ENCODE data around the gene SLC43A2.

SLC43A2 gene

GRCh38 chr17:1560858-1561355 is 67.7 kb downstream of the SLC43A2 start:
- no peak for DNase-seq

GRCh38 chr17:1560101-1560857 is 68.4 kb downstream of the SLC43A2 start:
- no peak for DNase-seq

- DNase-seq = no peak
Measured at GRCh38 chr17:1559047-1560043, 69.3 kb downstream of the SLC43A2 start.

DNA sequence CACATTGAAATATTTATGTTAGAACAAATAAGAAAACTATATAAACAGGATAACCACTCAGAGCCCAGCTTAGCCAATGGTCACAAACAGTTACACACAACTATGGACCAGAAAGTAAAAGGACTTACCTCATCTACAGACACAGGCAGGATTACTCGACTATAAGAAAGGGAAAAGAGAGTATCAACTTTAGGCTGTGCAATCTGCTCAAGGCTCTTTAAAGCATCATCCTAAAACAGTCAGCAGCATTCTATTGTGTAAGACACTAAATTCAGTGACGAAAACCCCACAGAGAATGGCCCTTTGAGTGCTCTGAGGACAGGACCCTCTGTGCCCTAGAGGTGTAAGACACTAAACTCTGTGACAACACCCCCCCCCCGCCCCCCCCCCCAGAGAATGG is 70.2 kb downstream of the SLC43A2 start:
- DNase-seq = no peak

- no peak for DNase-seq
Measured at GRCh38 chr17:1557355-1558095, 71.1 kb downstream of the SLC43A2 start.

DNA sequence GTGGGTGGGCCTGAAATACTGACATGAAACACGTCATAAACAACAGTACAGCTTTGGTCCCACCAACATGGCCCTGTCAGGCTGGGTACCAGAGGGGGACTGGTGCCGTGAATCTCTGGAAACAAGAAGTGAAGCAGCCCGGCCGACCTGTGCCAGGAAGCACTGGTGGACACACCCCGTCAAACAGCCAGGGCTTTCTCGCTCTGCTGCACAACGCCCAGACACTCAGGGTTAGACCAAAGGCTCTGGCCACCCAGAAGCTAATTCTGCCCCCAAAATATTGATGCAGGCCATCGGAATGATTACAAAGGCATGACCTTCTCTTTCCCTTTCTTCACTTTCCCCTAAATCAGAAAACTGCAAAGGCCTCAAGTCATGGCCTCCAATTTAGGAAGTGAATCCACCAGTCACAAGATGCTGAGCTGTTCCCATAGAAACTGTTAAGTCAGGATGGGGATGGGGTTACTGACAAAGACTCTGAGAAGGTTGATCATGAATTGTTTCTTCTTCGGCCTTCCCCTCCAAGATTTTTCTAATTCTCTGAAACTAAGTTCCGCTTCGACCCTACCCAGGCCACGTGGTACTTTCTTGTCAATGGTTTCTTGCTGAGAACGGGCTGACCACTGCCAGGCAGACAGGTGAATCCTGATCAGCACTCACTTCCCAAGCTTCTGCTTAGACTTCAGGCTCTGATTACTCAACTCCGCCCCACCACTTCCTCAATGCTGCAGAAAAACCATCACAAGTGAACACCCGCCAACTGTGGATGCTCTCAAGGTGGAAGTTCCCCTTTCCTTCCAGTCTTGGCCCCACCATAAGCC is 72.8 kb downstream of the SLC43A2 start:
- peak; percentile 80 to 87 for DNase-seq

DNA sequence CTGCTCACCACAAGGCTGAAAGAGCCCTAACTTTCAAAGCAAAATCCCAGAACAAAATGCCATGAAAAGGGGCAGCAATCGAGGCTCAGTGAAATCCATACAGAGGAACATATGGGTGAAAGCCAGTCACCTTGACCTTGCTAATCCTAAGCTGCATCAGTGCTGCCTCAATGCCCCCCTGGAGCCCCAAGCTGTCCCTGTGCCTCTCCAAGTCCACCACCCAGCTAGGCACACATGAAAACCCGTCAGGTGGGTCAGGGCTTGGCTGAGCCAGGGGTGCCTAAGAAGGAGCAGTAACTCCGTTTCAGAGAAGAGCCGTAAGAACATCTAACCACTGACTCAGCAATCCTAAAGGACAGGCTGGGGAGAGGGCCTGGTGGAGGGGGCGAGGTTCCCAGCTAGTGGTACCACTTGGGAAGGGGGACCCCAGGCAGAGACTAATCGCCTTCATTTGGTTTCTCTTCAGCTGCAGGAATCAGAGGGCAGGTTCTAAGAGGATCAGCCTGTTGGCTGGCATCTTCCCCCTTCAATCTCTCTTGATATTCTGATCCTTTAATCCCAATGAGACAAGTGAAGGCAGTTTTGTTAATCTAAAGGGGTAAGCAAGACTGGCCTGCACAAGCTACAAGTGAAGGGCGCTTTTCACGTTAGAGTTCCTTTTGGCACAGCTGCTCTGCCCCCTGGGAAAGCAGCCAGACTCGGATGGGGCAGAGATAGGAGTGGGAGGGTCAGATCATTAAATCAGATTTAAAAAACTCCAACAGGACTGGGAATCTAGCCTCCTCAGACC is 73.7 kb downstream of the SLC43A2 start:
- DNase-seq = no peak

DNA sequence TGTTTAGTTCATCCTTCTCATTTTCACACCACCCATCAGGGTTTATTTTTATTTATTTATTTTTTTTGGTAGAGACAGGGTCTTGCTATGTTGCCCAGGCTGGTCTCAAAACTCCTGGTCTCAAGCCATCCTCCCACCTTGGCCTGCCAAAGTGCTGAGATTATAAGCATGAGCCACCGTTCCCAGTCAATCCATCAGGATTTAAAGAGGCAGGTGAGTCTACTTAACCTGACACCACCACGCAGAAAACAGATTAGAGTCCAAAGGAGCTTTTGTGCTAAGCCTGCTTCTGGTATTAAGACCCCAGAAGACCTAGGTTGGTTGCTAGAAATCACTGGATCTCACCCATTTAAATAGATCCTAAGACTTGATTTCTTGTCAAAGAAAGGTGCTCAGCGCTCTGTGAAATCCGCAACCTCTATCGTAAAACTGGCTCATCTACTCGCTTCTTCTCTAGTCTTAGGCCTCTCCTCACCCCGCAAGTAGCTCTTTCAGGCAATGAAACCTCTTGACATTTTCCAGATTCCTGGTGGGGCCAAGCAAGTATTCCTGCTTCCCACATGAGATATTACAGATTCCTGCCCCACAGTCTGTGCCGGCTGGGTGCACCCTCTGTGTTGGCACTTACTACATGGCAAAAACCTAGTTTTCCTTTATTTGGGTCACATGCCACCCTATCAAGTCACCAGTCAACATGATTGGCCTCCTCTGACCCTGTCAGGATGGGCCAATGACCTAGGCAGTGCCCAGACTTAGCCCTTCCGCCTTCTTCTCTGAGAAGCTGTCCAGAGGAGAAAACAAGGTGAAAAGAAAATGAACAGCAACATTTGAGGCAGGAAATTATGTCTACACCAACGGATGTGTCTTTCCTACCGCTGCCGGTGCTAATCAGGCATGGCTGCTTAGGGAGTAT is 75.0 kb downstream of the SLC43A2 start:
- no peak for DNase-seq

- no peak for DNase-seq
Measured at GRCh38 chr17:1552932-1553331, 75.7 kb downstream of the SLC43A2 start.

DNA sequence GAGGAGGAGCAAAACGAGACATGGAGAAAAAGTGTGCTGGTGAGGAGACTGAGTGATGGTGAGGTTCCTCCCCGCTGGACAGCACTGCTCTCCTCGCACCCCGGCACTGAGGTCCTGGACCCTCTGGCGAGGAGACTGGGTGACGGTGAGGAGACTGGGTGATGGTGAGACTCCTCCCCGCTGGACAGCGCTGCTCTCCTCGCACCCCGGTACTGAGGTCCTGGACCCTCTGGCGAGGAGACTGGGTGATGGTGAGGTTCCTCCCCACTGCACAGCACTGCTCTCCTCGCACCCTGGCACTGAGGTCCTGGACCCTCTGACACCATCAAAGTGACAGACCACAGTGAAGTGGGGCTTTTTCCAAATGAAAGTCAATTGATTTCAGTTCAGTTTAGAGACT is 76.9 kb downstream of the SLC43A2 start:
- no peak for DNase-seq

- no peak for DNase-seq
Measured at GRCh38 chr17:1548032-1548431, 80.6 kb downstream of the SLC43A2 start.

- DNase-seq = no peak
Measured at GRCh38 chr17:1546292-1546922, 82.2 kb downstream of the SLC43A2 start.

- no peak for DNase-seq
Measured at GRCh38 chr17:1545618-1546017, 83.0 kb downstream of the SLC43A2 start.

DNA sequence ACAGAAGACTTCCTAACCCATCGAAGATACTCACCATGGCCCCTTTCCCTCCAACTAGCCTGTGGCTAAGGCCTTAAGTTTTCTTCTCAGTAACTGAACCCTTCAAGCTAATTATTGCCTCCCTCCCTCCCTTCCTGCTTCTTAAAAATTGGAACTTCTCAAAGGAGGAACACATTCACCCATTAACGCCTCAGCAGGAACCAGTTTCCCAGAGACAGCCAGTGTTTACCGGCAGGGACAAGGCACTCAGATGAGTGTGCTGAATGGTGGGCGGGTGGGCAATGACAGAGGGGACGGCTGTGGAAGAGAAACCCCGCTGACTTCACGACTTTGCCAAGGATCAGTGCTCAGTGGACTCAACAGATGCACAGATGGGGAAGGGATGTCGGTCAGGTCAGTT is 86.3 kb downstream of the SLC43A2 start:
- no peak for DNase-seq

- no peak for DNase-seq
Measured at GRCh38 chr17:1541367-1541904, 87.2 kb downstream of the SLC43A2 start.

DNA sequence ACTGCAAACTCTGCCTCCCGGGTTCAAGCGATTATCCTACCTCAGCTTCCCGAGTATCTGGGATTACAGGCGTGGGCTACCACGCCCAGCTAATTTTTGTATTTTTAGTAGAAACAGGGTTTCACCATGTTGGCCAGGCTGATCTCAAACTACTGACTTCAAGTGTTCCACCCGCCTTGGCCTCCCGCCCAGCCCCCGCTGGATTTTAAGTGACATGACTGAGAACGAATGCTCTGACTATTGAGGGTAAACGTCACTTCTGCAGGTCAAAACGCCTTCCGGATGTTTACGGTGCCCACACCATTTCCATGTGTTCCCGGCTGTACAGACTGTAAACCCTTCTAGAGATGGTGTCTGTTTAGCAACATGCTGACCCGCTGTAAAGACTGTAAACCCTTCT is 88.8 kb downstream of the SLC43A2 start:
- no peak for DNase-seq

GRCh38 chr17:1535737-1536136 is 92.9 kb downstream of the SLC43A2 start:
- no peak for DNase-seq

DNA sequence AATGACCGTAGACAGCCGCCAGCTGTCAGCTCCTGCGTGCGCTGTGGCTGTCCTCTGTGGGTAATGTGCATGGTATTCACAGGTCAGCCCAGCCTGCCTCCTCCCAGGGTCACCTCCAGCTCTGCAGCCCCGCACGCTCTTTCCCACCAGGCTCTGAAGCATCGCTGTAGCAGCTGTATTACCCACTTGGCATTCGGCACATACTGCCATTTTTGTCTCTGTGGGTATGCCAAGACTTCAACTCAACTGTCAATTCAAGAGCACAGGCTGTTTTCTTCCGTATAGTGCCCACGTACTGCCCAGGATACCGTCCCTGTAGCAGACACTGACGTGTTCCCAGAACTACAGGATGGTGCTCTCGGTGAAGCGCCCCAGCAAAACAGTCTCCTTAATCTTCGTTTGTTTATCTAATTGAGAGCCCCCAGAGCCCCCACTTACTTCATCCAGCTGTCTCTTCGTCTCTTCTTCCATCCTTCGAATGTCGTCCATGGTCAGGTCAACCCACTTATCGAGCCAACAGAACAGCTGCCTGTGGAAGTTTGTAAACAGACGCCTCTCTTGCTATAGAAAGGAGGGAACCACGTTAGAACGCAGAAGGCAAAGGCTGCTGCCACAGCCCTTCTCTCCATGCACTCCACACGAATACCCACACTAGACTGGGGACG is 94.8 kb downstream of the SLC43A2 start:
- DNase-seq = no peak
